Caco-2 (cell line): ENCODE data around the gene TRAF3IP1. TPM values are rescaled to one million over a fixed set of nuclear protein-coding genes. Genes with fewer than 3 reads are reported as not detected.

Source experiments
- BruUV-seq: library from RNA; stranded (reverse); fragments of 400-500 nt; replicated peaks from 2 replicates; lab custom pipeline; 2021; lab: Mats Ljungman, UMichigan
- CTCF ChIA-PET: fragments of 300-600 bp; sonication (Branson Sonifier 250); formaldehyde crosslinking; loops from one replicate; lab custom pipeline; 2022; ENCODE audit warnings: antibody characterized with exemption; lab: Charles Lee
- POLR2A ChIA-PET: fragments of 300-600 bp; sonication (Branson Sonifier 250); formaldehyde crosslinking; loops from one replicate; lab custom pipeline; 2022; ENCODE audit warnings: antibody characterized with exemption; lab: Charles Lee
- DNase-seq, 2 experiments: peaks; one replicate each; pipeline versions ENCODE4 v3.0.0 to v3.0.0-alpha.2; 2020 to 2022
- H3K27me3 ChIP-seq: replicated peaks from 2 replicates; pipeline ENCODE4 v1.6.0; 2011; ENCODE audit warnings: low read length; ENCODE audit not compliant: control insufficient read depth, insufficient read depth
- H3K36me3 ChIP-seq: 2 replicates; pipeline ENCODE4 v1.5.1; 2011; ENCODE audit warnings: low read length; ENCODE audit not compliant: control insufficient read depth, insufficient read depth
- H3K4me1 ChIP-seq: fragments of 250-450 bp; sonication (Bioruptor Pico); 2 replicates; pipeline ENCODE4 v1.5.1; 2020; ENCODE audit warnings: mild to moderate bottlenecking
- H3K4me3 ChIP-seq: 2 replicates; pipeline ENCODE4 v1.5.1; 2011; ENCODE audit warnings: low read depth, mild to moderate bottlenecking, control low read depth, low read length
- H3K9me3 ChIP-seq: fragments of 250-450 bp; sonication (Bioruptor Pico); 2 replicates; pipeline ENCODE4 v1.5.1; 2020; ENCODE audit warnings: mild to moderate bottlenecking, moderate library complexity
- H3K27ac Mint-ChIP-seq: one replicate; pipeline ENCODE4 v1.8.0; 2022; ENCODE audit warnings: mixed read lengths; ENCODE audit not compliant: unreplicated experiment
- H3K27me3 Mint-ChIP-seq: one replicate; pipeline ENCODE4 v1.8.0; 2022; ENCODE audit warnings: mixed read lengths; ENCODE audit not compliant: insufficient read depth, unreplicated experiment
- H3K36me3 Mint-ChIP-seq: one replicate; pipeline ENCODE4 v1.8.0; 2022; ENCODE audit warnings: mild to moderate bottlenecking, mixed read lengths; ENCODE audit not compliant: insufficient read depth, unreplicated experiment
- H3K4me1 Mint-ChIP-seq: one replicate; pipeline ENCODE4 v1.8.0; 2022; ENCODE audit warnings: low read depth, mixed read lengths; ENCODE audit not compliant: unreplicated experiment
- H3K4me3 Mint-ChIP-seq: one replicate; pipeline ENCODE4 v1.8.0; 2022; ENCODE audit warnings: mild to moderate bottlenecking, moderate library complexity, mixed read lengths; ENCODE audit not compliant: unreplicated experiment
- H3K9me3 Mint-ChIP-seq: one replicate; pipeline ENCODE4 v1.8.0; 2022; ENCODE audit warnings: mixed read lengths; ENCODE audit not compliant: unreplicated experiment
- intact Hi-C: fragments of 100-400 bp; cut with micrococcal nuclease; formaldehyde crosslinking; loops from one replicate; pipeline ENCODE4 v1.10.0; 2022; ENCODE audit not compliant: unreplicated experiment
- total RNA-seq: library from RNA; stranded (reverse); gene quantifications from 2 replicates; pipeline ENCODE4 v1.2.3, GENCODE V29; 2022
- TF ChIP-seq, protein P1 (sequence below), 2 experiments: fragments of 200-600 bp in 1 of 2; IDR thresholded peaks; 1 replicate in 1 of 2; 2 replicates in 1 of 2; pipeline versions ENCODE4 v1.5.1 to v1.8.0; 2011 to 2022; ENCODE audit warnings: antibody characterized with exemption in 1 of 2, control low read depth in 1 of 2, inconsistent platforms in 1 of 2, low read depth in 1 of 2, low read length in 1 of 2, mild to moderate bottlenecking in 1 of 2, moderate library complexity in 1 of 2; ENCODE audit not compliant: insufficient read depth in 1 of 2, severe bottlenecking in 1 of 2, unreplicated experiment in 1 of 2

Gene TRAF3IP1
- total RNA-seq, 1 experiment from 2014 or later, result 7.4 TPM

DNA sequence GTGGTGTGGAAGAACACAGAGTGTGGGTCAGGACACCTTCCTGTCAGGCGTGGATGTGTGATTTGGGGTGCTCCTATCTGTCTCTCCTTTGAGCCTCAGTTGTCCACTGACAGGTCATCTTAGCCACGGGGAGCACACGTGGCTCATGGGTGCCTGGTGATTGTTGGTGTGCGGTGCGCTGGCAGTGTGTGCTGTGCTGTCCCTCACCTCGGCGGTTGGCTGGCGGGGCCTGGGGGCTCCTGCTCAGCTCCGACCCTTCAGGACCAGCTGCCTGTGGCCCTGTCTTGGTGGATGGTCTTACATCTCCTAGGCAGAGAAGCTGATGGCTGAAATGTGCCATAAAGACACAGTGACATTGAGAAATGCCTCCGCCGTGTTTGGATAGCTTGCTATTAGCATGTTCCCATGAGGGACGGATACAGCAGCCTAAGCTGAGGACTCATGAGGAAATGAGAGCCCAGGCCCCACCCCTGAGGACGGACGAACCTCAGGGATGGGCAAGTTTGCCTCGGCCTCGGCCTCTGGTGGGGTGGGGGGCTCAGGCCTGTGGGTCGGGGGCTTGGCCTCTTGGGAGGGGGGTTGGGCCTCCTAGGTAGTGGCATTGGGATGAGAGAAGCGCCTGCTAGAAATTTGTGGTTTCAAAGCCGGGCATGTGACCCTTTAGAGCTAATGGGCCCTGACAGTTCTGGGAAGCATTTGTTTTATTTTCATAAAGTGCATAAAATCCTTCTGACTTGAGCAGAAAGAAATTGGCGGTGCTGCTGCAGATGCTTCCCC is 86.1 kb downstream of the TRAF3IP1 start:
- no peaks in the 10 kb centered on the region for H3K4me1 Mint-ChIP-seq
- H3K27ac Mint-ChIP-seq, result no peak overlapping the region
- Histone ChIP-seq H3K36me3 (no peaks in the 10 kb centered on the region), H3K4me1 (peaks cover 5% of the 10 kb centered on the region; the same call in 1 of the 2 replicates), H3K9me3 (no peaks in the 10 kb centered on the region), H3K4me3 (no peak overlapping the region), H3K27me3 (no peaks in the 10 kb centered on the region)
- TF ChIP-seq, protein P1, sequence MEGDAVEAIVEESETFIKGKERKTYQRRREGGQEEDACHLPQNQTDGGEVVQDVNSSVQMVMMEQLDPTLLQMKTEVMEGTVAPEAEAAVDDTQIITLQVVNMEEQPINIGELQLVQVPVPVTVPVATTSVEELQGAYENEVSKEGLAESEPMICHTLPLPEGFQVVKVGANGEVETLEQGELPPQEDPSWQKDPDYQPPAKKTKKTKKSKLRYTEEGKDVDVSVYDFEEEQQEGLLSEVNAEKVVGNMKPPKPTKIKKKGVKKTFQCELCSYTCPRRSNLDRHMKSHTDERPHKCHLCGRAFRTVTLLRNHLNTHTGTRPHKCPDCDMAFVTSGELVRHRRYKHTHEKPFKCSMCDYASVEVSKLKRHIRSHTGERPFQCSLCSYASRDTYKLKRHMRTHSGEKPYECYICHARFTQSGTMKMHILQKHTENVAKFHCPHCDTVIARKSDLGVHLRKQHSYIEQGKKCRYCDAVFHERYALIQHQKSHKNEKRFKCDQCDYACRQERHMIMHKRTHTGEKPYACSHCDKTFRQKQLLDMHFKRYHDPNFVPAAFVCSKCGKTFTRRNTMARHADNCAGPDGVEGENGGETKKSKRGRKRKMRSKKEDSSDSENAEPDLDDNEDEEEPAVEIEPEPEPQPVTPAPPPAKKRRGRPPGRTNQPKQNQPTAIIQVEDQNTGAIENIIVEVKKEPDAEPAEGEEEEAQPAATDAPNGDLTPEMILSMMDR (IDR thresholded peaks at IDR 0.05; ENCODE audit: insufficient read depth in 1 of 2, low read depth in 1 of 2, low read length in 1 of 2, severe bottlenecking in 1 of 2, unreplicated experiment in 1 of 2), result no peak
- H3K4me3 Mint-ChIP-seq, result no peak overlapping the region
- no peak for DNase-seq
- no peaks in the 10 kb centered on the region for H3K9me3 Mint-ChIP-seq
- no peaks in the 10 kb centered on the region for H3K27me3 Mint-ChIP-seq
- intact Hi-C loops, result no loop called here
- no peaks in the 10 kb centered on the region for H3K36me3 Mint-ChIP-seq
- POLR2A ChIA-PET, result no interaction called here
- CTCF ChIA-PET, result no interaction called here
- no TSS peak for BruUV-seq

GRCh38 chr2:238406998-238407285 is 86.6 kb downstream of the TRAF3IP1 start:
- Mint-ChIP-seq H3K27ac (no peak overlapping the region), H3K36me3 (no peaks in the 10 kb centered on the region), H3K4me1 (no peaks in the 10 kb centered on the region), H3K4me3 (no peak overlapping the region), H3K9me3 (no peaks in the 10 kb centered on the region), H3K27me3 (no peaks in the 10 kb centered on the region)
- POLR2A ChIA-PET, result no interaction called here
- intact Hi-C loops, result no loop called here
- Histone ChIP-seq H3K4me3 (no peak overlapping the region), H3K9me3 (no peaks in the 10 kb centered on the region), H3K27me3 (no peaks in the 10 kb centered on the region), H3K36me3 (no peaks in the 10 kb centered on the region), H3K4me1 (peaks cover 5% of the 10 kb centered on the region; the same call in 1 of the 2 replicates)
- CTCF ChIA-PET, result no interaction called here
- TF ChIP-seq, protein P1 (IDR thresholded peaks at IDR 0.05; ENCODE audit: insufficient read depth in 1 of 2, low read depth in 1 of 2, low read length in 1 of 2, severe bottlenecking in 1 of 2, unreplicated experiment in 1 of 2), result no peak
- DNase-seq, result no peak
- no TSS peak for BruUV-seq

DNA sequence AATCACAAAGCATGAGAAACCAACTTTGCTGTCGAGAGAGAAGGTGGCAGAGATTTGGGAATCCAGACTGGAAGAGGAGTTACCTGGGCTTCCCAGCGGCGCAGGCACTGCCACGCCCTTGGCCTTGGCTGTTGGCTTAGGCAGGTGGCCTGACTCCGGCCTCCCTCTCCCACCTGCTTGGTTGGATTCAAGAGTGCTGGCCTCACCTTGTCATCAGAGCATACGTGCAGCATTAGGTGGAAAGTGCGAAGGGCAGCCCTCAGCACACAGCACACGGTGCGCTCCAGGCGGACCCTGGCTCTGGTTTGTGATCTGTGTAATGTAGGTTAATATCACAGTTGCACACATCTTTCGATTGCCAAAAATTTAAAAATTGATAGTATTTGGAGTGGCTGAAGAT is 87.2 kb downstream of the TRAF3IP1 start:
- no TSS peak for BruUV-seq
- intact Hi-C loops, result no loop called here
- Histone ChIP-seq H3K27me3 (no peaks in the 10 kb centered on the region), H3K36me3 (no peaks in the 10 kb centered on the region), H3K9me3 (no peaks in the 10 kb centered on the region), H3K4me3 (no peak overlapping the region), H3K4me1 (peaks cover 5% of the 10 kb centered on the region; the same call in 1 of the 2 replicates)
- TF ChIP-seq, protein P1 (IDR thresholded peaks at IDR 0.05; ENCODE audit: insufficient read depth in 1 of 2, low read depth in 1 of 2, low read length in 1 of 2, severe bottlenecking in 1 of 2, unreplicated experiment in 1 of 2), result no peak
- Mint-ChIP-seq H3K36me3 (no peaks in the 10 kb centered on the region), H3K4me3 (no peak overlapping the region), H3K4me1 (no peaks in the 10 kb centered on the region), H3K27me3 (no peaks in the 10 kb centered on the region), H3K9me3 (no peaks in the 10 kb centered on the region), H3K27ac (no peak overlapping the region)
- no peak for DNase-seq
- CTCF ChIA-PET, result no interaction called here
- POLR2A ChIA-PET, result no interaction called here
